Measurements from ENCODE around the gene FXN. TPM values are rescaled to one million over a fixed set of nuclear protein-coding genes. Genes with fewer than 3 reads are reported as not detected.
"Not testable (repeated sequence)": the region's sequence is repeated elsewhere in the genome, so short reads cannot be mapped to it uniquely, and the experiment has no call there.

Gene FXN
- polyA plus RNA-seq, 1 of the 3 experiments (the other 2 are of a cell fraction): 15.7 TPM

GRCh38 chr9:69035438-69036308, at the start of gene FXN (continued):
- no peak for TF ChIP-seq IRF3 (IDR thresholded peaks at IDR 0.05; ENCODE audit: low read depth, low read length)
- peak; percentile 49 for TF ChIP-seq CHD2 (IDR thresholded peaks at IDR 0.05; ENCODE audit: low read length, partially characterized antibody)

GRCh38 chr9:68986949-68987348, 48.6 kb upstream of the FXN start:
- H3K9me2 ChIP-seq; H3K9ac ChIP-seq; H3K4me1 ChIP-seq (ENCODE audit: control insufficient read depth in 1 of 2, insufficient read depth in 2 of 2, low read depth in 1 of 2, low read length in 1 of 2); H3K4me2 ChIP-seq; DNase-seq; H3K27ac ChIP-seq (ENCODE audit: low read depth in 2 of 2, low read length in 1 of 2); H3F3A ChIP-seq (replicated peaks; ENCODE audit: insufficient read depth); H2AFZ ChIP-seq (ENCODE audit: low read depth); H3K79me2 ChIP-seq (ENCODE audit: insufficient read depth); H3K9me3 ChIP-seq; H4K20me1 ChIP-seq (ENCODE audit: insufficient read depth); POLR2A ChIA-PET; H3K4me3 ChIP-seq (ENCODE audit: low read depth in 2 of 2, low read length in 1 of 2); H3K36me3 ChIP-seq (replicated peaks in 1 of 2; ENCODE audit: control insufficient read depth in 1 of 2, insufficient read depth in 2 of 2, low read length in 1 of 2): not testable (repeated sequence)
- CTCF ChIA-PET: interaction anchor here (1.8 kb wide), 1 partner anchor 13 kb away, joined by 4 read pairs; no protein-coding TSS in a partner anchor
- peaks cover 15% of the 10 kb centered on the region; the same call in 1 of the 2 replicates for H3K27me3 ChIP-seq (ENCODE audit: insufficient read depth)
- WGBS (ENCODE audit: low lambda C conversion rate): 23% methylated on average over 6 of the region's 7 CpGs

- Histone ChIP-seq H3K27ac (ENCODE audit: low read depth in 2 of 2, low read length in 1 of 2) (no peak overlapping the region), H2AFZ (ENCODE audit: low read depth) (no peak overlapping the region), H3K36me3 (replicated peaks in 1 of 2; ENCODE audit: control insufficient read depth in 1 of 2, insufficient read depth in 2 of 2, low read length in 1 of 2) (no peaks in the 10 kb centered on the region), H3K79me2 (ENCODE audit: insufficient read depth) (no peaks in the 10 kb centered on the region), H3K4me1 (ENCODE audit: control insufficient read depth in 1 of 2, insufficient read depth in 2 of 2, low read depth in 1 of 2, low read length in 1 of 2) (no peaks in the 10 kb centered on the region), H3K27me3 (ENCODE audit: insufficient read depth) (peaks cover 23% of the 10 kb centered on the region; the same call in 1 of the 2 replicates), H3K4me3 (ENCODE audit: low read depth in 2 of 2, low read length in 1 of 2) (no peak overlapping the region), H3K4me2 (no peak overlapping the region), H4K20me1 (ENCODE audit: insufficient read depth) (no peaks in the 10 kb centered on the region), H3F3A (replicated peaks; ENCODE audit: insufficient read depth) (no peaks in the 10 kb centered on the region), H3K9me2 (no peaks in the 10 kb centered on the region), H3K9me3 (no peaks in the 10 kb centered on the region), H3K9ac (no peak overlapping the region)
- no peak for DNase-seq
- POLR2A ChIA-PET: no interaction called here
- CTCF ChIA-PET: interaction anchor here (1.1 kb wide), 1 partner anchor 8 kb away, joined by 5 read pairs; no protein-coding TSS in a partner anchor
- TF ChIP-seq MAX (IDR thresholded peaks at IDR 0.05; ENCODE audit: low read depth): no peak
- no peak for TF ChIP-seq GATA2 (CRISPR knock-in tag; IDR thresholded peaks at IDR 0.05)
- TF ChIP-seq NFIC (IDR thresholded peaks at IDR 0.05; ENCODE audit: borderline replicate concordance): no peak
- no peak for TF ChIP-seq NRF1 (IDR thresholded peaks at IDR 0.05; ENCODE audit: low read depth, low read length)
- TF ChIP-seq POLR2AphosphoS5 (IDR thresholded peaks at IDR 0.05; ENCODE audit: low read depth, low read length): no peak
- 25% methylated on average over 9 of the region's 9 CpGs for WGBS (ENCODE audit: low lambda C conversion rate)
Observed at GRCh38 chr9:68991457-68991856, 44.1 kb upstream of the FXN start.
